ENCODE data around the gene SIAH3. TPM values are rescaled to one million over a fixed set of nuclear protein-coding genes. Genes with fewer than 3 reads are reported as not detected.

SIAH3 gene
- total and polyA plus RNA-seq, 9 of the 15 experiments (the other 6 are each of a cell fraction or from before 2014, with no cell fraction given) = not detected

GRCh38 chr13:45732916-45733315, 118.6 kb downstream of the SIAH3 start:
- Histone ChIP-seq H3K4me3 (no peak overlapping the region), H3K9me3 (replicated peaks; ENCODE audit: control insufficient read depth, insufficient read depth, low read depth, low read length) (no peaks in the 10 kb centered on the region), H3K9me1 (ENCODE audit: control insufficient read depth, insufficient read depth, low read length) (no peaks in the 10 kb centered on the region), H3K27me3 (ENCODE audit: control insufficient read depth in 2 of 2, insufficient read depth in 2 of 2, low read length in 2 of 2) (peaks cover 0 to 6% of the 10 kb centered on the region in 2 experiments; a peak in 1 of 5 replicates), H2AFZ (ENCODE audit: low read depth, low read length) (no peak overlapping the region), H3K9ac (ENCODE audit: insufficient read depth in 1 of 2, low read depth in 2 of 2, low read length in 2 of 2) (no peak overlapping the region), H3K4me1 (replicated peaks in 1 of 2; ENCODE audit: control insufficient read depth in 2 of 2, insufficient read depth in 2 of 2, low read length in 2 of 2) (no peaks in the 10 kb centered on the region), H3K4me2 (ENCODE audit: insufficient read depth, low read length) (no peak overlapping the region), H4K20me1 (replicated peaks; ENCODE audit: control insufficient read depth, insufficient read depth, low read length) (no peaks in the 10 kb centered on the region), H3K79me2 (ENCODE audit: control insufficient read depth, insufficient read depth, low read length) (no peaks in the 10 kb centered on the region), H3K27ac (ENCODE audit: extremely low read depth, low read depth, low read length) (no peak overlapping the region), H3K36me3 (ENCODE audit: control insufficient read depth, insufficient read depth, low read length) (no peaks in the 10 kb centered on the region)
- intact Hi-C loops (cut with micrococcal nuclease) (no loop called here), in situ Hi-C loops (cut with MboI) (no loop called here)
- FAIRE-seq (no peak), DNase-seq (ENCODE audit: extremely low read depth in 1 of 4, low spot score in 3 of 4) (no peak), ATAC-seq (no peak)
- TF ChIP-seq COPS2 (conservative IDR thresholded peaks at IDR 0.05) (no peak), NFIX (CRISPR knock-in tag; IDR thresholded peaks at IDR 0.05; ENCODE audit: low read depth) (no peak), EP300 (IDR thresholded peaks at IDR 0.05; ENCODE audit: low read length) (no peak), ZNF449 (CRISPR knock-in tag; IDR thresholded peaks at IDR 0.05) (no peak), ZNF324 (CRISPR knock-in tag; IDR thresholded peaks at IDR 0.05) (no peak), KLF10 (CRISPR knock-in tag; IDR thresholded peaks at IDR 0.05) (no peak), L3MBTL2 (IDR thresholded peaks at IDR 0.05) (no peak), STAG1 (CRISPR knock-in tag; IDR thresholded peaks at IDR 0.05; ENCODE audit: borderline replicate concordance) (no peak), DACH1 (IDR thresholded peaks at IDR 0.05; ENCODE audit: partially characterized antibody) (no peak), HNRNPL (IDR thresholded peaks at IDR 0.05; ENCODE audit: low read depth, low read length) (no peak), HNRNPUL1 (IDR thresholded peaks at IDR 0.05; ENCODE audit: low read length) (no peak), ZBED1 (IDR thresholded peaks at IDR 0.05) (no peak)
- TF ChIP-seq, protein P1, sequence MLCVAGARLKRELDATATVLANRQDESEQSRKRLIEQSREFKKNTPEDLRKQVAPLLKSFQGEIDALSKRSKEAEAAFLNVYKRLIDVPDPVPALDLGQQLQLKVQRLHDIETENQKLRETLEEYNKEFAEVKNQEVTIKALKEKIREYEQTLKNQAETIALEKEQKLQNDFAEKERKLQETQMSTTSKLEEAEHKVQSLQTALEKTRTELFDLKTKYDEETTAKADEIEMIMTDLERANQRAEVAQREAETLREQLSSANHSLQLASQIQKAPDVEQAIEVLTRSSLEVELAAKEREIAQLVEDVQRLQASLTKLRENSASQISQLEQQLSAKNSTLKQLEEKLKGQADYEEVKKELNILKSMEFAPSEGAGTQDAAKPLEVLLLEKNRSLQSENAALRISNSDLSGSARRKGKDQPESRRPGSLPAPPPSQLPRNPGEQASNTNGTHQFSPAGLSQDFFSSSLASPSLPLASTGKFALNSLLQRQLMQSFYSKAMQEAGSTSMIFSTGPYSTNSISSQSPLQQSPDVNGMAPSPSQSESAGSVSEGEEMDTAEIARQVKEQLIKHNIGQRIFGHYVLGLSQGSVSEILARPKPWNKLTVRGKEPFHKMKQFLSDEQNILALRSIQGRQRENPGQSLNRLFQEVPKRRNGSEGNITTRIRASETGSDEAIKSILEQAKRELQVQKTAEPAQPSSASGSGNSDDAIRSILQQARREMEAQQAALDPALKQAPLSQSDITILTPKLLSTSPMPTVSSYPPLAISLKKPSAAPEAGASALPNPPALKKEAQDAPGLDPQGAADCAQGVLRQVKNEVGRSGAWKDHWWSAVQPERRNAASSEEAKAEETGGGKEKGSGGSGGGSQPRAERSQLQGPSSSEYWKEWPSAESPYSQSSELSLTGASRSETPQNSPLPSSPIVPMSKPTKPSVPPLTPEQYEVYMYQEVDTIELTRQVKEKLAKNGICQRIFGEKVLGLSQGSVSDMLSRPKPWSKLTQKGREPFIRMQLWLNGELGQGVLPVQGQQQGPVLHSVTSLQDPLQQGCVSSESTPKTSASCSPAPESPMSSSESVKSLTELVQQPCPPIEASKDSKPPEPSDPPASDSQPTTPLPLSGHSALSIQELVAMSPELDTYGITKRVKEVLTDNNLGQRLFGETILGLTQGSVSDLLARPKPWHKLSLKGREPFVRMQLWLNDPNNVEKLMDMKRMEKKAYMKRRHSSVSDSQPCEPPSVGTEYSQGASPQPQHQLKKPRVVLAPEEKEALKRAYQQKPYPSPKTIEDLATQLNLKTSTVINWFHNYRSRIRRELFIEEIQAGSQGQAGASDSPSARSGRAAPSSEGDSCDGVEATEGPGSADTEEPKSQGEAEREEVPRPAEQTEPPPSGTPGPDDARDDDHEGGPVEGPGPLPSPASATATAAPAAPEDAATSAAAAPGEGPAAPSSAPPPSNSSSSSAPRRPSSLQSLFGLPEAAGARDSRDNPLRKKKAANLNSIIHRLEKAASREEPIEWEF (CRISPR knock-in tag; IDR thresholded peaks at IDR 0.05) = no peak
- ChIA-PET CTCF (ENCODE audit: low intra/inter-chr PET ratio) (no interaction called here), POLR2A (interaction anchor here (1.3 kb wide), 1 partner anchor 9 kb away, joined by 3 read pairs; no protein-coding TSS in a partner anchor)
- WGBS (ENCODE audit: insufficient coverage, low coverage, missing lambda C conversion rate) = 1% methylated on average over 5 of the region's 5 CpGs
- BruUV-seq (replicated peaks) = no TSS peak
